ENCODE data around the gene LARGE1.

The LARGE1 gene

DNA sequence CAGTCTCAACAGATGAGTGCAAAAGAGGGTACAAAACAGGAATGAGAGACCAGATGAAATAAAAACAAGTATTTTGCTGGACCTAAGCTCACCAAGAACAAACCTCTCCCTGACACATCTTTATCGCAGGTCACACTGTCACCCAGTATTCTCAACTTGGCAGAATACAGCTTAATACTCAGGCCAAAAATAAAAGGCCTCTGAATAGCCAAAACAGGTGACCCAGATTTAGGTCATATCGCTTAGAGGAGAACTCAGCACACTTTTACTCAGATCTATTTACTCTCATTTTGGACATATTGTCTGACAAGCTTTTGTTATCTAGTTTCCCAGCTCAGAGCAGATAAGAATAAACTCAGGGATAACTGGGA lies 645.2 kb downstream of the LARGE1 start:
- no peak for DNase-seq

DNA sequence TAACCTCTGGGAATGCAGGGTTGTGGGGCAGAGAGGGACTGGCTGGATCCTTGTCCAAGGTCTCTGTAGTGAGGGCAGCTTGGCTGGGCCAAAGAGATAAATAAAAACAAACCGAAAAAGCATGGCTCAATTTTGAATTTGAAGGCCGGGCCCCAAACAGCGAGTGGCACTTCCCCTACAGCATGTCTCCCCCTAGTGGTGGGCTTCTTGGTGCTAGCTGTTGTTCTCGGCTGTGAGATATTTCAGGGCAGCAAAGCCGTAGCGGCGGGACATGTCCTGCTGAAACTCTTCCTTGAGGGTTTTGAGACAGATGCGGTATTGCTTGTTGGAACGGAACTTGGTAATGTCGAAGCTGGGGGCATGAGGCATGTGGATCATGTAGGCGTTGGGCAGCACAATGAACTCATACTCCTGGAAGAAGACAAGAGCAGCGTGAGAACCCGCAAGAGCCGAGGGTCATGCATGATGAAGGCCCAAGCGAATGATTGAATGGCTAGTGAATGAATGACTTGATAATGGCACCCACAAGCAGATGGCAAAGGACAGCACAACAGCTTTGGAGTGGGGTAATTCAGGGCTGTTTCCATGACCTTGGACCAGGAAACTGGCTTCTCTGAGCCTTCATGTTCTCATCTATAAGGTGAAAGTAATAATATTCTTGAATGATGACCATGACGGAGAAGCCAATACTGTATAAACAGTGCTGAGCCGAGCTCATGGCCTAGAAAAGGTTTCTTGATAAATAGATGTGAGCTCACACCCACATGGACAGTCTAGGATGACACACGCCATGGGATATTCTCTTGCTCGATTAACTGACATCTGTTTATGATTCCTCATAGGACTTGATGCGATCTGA lies 645.8 kb downstream of the LARGE1 start:
- DNase-seq: no peak

DNA sequence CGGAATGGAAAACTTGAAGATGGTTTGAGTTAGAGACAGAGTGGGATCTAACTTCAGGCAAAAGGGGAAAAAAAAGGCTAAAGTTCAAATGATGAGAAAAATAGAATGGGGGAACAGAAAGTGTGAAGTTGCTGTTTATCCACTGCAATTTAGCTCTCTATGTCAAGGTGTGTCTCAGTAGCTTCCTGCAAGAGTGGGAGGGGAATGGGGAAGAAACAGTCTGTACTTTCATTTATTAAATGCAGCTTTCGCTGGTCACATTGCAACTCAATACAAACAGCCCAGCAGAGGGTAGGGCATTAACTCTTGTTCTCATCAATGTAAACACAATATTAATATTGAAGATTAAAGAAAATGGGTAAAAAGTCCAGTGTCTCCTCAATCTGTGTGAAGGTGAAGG lies 647.4 kb downstream of the LARGE1 start:
- DNase-seq: no peak

DNA sequence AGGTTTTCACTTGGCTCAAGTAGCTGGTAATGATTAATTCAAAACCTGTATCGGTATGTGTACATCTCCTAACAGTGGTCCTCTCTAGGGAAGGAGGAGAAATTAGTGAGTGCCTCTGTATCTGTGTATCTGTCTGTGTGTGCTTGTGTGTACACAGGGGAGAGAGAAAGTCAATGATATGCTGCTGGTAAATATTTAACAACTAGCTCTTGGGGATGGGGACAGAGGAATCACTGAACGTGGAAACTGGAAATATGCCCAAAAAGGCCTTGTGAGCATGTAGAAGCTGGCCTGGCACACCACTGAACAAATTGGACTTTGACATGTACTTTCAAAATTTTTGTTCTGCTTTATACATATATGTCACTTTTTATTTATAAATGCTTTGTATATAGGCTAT lies 648.1 kb downstream of the LARGE1 start:
- DNase-seq: no peak

DNA sequence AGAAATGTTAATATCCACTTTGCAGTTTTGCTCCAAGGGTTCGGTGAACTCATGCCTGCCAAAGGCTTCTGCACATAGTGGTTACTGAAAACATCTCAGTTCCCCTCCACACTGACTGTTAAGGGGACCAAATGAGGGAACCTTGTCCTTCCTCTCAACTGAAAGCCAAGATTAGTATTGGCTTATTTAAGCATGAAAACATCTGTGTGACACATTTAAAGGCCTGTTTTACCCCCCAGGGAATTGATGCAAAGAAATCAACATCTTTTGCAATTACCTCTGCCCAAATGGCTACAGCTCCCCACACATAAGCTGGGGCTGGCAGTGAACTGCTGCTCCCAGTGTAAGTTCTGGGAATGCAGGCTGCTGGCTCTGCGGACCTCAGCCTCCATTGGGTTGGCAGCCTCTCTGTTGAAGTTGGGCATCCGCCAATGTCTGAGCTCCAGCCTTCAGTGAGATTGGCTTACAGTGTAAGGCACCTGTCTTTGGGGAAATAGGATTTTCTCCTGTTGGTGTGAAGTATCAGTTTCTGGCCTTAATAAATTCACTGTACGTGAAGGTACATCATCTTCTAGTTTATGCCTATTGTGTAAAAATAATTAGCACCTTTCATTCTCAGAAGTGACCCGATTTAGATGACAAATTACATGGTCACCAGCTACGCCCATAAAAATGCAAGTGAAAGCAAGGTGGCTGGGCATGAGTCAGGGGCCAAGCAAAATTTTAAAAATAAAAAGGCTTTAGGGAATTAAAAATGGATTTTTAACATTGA lies 648.7 kb downstream of the LARGE1 start:
- no peak for DNase-seq

DNA sequence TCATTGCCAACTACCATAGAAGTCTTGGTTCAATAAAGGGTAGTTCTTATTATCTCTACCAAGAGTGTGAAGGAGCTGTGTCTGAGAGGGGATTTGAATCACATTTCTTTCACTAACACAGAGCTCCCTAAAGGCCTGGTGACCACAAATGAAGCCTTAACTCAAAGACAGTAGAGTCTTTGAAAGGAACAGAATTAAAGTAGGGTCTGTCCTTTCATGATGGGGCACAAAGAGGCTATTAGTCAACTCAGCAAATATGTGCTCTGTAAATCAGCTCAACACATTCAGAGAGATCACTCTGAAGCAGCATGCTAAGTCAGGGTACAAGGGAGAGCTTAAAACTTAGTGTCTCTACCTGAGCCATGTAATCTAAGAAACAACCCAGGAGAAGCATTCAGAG lies 649.7 kb downstream of the LARGE1 start:
- no peak for DNase-seq

DNA sequence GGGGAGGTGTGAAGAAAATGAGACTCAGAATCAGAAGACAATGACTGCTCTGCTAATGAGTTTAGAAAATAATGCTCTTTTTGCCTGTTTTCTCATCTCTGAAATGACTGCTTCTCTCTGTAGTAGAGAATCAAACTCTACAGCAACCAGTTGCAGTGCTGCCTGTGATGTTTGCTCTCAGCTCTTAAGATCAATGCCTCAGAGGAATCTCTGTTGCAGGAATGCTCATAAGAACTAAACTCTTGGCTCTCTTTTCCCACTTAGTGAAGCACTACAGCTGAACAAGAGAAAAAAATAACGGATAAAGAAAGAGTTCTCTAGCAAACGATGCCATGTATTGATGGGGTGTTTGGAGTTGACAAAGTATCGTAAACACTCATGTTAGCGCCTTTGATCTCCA lies 658.6 kb downstream of the LARGE1 start:
- no peak for DNase-seq

DNA sequence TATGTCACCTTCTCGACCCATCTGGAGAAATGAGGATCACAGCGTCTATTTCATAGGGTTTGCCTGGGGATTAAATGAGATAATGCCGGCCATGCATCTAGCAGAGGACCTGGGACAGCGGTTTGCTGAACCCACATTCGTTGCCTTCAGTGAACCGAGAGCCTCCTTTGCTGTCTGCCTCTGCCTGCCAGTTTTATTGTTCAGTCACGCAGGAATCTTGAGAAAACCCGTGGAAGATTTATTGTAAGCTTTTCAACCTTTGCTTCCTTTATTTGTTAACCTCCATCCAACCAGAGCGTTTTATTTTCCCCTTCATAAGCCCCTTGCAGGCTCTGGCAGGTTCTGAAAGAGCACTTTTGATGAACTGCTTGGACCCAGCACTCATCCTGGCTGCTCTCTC lies 659.8 kb downstream of the LARGE1 start:
- DNase-seq: no peak

DNA sequence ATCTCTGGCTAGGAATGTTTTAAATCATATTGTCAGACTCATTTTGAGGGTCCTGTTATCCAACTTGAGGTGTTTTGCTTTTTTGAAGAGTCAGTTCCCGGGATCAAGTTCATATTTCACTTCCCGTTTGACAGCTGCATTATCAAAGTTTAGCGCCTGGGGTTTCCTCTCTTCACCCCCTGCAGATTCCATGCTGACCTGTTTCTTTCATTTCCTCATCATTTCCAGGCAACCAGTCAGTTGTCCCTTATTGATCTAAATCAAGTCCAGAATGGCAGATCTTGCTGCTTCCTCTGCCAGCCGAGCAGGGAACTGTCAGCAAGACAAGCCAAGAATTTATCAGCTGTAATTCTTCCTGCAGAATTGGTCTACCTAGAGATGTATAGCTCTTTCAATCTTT lies 664.5 kb downstream of the LARGE1 start:
- DNase-seq: no peak

DNA sequence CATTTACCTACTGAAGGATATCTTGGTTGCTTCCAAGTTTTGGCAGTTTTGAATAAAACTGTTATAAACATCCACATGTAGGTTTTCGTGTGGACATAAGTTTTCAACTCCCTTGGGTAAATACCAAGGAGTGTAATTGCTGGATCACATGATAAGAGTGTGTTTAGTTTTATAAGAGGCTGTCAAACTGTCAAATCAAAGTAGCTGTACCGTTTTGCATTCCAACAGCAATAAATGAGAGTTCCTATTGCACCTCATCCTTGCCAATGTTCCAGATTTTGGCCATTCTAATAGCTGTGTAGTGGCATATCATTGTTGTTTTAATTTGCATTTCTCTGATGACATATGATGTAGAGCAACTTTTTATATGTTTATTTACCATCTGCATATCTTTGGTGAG lies 671.3 kb downstream of the LARGE1 start:
- no peak for DNase-seq

DNA sequence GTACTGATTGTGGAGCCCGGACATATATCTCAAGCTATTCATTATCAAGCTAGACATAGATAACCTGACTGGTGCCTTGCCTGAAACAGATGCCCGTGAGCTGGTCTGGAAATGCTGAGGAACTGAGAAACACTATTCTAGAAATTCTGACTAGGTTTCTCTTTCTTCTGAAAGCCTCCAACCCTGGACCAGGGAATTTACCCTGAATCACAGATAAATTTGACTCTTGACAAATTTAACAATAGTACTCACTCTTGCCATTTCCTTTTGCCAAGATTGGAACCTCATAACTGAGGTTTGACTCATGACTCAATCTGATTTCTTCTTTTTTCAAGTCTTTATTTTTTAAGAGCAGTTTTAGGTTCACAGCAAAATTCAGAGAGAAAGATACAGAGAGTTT lies 672.5 kb downstream of the LARGE1 start:
- no peak for DNase-seq

DNA sequence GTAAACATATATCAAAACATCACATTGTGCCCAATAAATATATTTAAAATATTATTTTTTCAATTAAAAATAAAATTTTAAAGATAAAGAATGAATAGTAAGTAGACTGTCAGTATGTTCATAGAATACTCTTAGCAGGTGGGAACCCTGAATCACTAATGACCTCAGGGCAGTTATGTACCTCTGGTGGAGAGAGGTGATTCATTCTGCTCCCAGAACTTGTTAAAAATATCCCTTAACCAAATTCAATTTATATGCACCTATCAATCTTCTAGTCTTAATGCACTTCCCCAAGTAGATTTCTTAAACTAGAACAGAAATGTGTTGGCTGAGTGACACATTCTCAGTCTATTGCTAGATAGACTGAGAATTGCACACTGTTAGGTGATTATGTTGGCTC lies 678.2 kb downstream of the LARGE1 start:
- no peak for DNase-seq

DNA sequence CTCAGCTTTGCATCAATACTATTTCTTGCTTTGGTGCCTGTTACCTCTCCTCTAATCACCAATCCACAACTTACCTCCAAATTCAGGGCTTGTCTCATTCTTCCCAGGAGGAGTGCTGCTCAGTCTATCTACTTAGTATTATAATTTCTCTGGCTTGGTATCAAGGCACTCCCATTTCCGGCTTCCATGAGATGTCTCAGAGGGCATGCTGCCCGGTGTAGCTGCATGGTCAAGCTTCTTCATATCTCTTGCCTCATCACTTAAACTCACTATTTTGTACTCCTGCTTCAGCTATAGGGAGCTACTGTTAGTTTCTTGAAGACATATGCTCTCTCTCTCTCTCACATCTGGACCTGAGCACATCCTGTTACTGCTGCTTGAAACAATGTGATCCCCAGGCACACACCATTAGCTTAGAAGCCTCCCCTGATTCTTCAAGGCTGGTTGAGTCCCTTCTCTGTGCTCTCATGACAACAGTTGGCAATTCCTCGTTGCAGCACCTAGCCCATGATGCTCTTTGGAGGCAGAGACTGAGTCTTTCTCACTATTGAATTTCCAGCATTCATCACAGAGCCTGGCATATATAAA lies 679.3 kb downstream of the LARGE1 start:
- DNase-seq: no peak

DNA sequence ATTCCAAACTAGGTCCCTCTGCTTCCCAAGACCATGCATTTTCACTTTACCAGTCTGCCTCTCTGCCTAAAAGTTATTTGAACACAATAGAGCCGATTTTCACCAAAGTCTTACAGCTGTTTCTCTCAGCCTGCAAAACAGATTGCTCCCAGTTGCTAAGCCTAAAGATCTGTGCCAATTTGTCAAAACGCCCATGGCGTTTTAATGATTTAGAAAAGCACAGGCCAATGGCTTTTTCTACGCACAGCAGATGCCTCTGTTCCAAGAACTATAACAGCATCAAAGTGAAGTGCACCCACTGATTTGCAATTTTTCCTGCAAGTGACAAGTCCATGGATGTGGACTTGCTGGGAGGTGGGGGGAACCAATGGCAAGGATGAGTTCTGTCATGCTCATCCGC lies 688.2 kb downstream of the LARGE1 start:
- DNase-seq: no peak

DNA sequence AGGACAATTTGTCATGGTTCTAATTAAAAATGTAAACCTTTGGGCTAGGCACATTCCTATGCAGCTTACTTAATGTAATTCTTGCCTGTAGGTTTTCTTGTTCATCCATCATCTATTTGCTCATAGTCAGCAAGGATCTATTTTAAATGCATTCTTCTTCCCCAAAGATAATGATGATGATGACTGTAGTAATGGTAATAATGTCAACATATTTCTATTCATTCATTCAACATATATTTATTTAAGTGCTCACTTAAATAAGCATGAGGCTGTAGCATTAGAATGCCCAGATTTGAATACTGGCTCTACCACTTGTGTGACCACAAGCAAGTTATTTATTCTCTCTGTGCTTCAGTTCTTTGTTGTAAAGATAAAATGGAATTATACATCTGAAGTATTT lies 692.5 kb downstream of the LARGE1 start:
- DNase-seq: no peak

DNA sequence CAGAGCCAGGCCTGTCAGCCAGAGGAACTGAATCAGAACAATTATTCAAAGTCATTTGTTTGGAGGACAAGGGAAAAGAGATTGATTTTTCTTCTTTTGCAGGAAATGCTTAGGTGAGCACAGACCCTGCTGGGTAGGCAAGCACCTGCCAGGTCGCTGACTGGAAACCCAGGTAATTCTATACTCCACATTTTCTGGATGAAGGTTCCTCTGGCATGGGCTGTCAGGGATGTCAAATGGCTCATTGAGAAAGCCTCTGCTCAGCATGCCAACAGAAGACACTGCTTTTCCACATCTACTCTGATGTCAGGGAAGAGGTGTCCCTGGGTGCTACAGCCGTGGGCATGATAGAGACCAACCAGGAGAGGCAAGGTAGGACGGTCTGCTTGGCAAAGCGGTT lies 695.4 kb downstream of the LARGE1 start:
- DNase-seq: no peak
